ENCODE data around the gene POLR2B.

Gene POLR2B

GRCh38 chr4:56972389-56972788 lies 6.3 kb upstream of the POLR2B start:
- TF ChIP-seq CTCF (conservative IDR thresholded peaks at IDR 0.05; ENCODE audit: control insufficient read depth, insufficient read depth, low read depth, low read length): no peak
- no peak for DNase-seq (ENCODE audit: low read depth)
- no peak overlapping the region for H3K4me3 ChIP-seq (ENCODE audit: control insufficient read depth, low read depth, low read length)

GRCh38 chr4:56972809-56973208 lies 5.9 kb upstream of the POLR2B start:
- H3K4me3 ChIP-seq (ENCODE audit: control insufficient read depth, low read depth, low read length): no peak overlapping the region
- DNase-seq (ENCODE audit: low read depth): no peak
- TF ChIP-seq CTCF (conservative IDR thresholded peaks at IDR 0.05; ENCODE audit: control insufficient read depth, insufficient read depth, low read depth, low read length): no peak

DNA sequence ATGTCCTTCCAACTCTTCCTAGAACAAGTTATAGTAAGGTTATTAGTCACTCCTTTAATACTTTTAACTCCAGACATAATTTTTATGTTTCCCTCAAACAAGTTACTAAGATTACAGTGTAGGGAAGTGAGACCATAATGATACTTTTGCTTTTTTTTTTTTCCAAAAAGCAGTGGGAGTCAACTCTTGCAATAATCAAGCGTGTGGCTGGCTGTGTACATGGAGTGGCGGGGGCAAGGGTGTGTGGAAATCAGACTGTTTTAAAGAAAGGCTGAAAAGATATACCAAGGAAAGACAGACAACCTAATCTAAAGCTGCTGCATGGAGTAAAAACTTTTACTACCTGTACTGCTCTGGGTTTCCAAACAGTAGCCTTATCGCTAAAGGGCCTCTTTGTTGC lies 5.4 kb upstream of the POLR2B start:
- H3K4me3 ChIP-seq (ENCODE audit: control insufficient read depth, low read depth, low read length): no peak overlapping the region
- no peak for TF ChIP-seq CTCF (conservative IDR thresholded peaks at IDR 0.05; ENCODE audit: control insufficient read depth, insufficient read depth, low read depth, low read length)
- no peak for DNase-seq (ENCODE audit: low read depth)

DNA sequence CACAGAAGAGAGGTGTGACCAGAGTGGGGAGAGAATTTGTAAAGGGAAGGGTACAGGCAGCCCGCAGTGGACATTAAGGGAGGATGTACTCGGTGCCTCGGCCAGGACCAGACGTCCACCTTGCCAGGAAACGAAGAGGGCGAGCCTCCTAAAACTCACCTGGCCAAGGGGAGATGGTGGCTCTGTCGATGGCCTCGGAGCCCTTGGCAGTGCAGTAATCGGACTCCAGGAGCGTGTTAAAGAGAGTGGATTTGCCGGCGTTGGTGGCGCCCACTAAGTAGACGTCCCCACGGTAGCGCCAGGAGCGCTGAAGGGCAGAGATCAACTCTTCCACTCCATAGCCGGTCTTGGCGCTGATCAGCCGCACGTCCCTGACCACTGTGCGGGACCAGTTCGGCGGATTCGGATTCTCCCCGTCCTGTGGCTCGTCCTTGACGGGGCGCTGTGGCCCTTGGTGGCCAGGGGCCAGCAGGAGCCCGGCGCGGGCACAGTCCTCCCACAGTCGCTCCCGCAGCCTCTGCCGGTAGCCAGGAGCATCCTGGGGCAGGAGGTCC lies 2.3 kb upstream of the POLR2B start:
- H3K4me3 ChIP-seq (ENCODE audit: control insufficient read depth, low read depth, low read length): peak overlapping the region; percentile 97
- DNase-seq (ENCODE audit: low read depth): no peak
- no peak for TF ChIP-seq CTCF (conservative IDR thresholded peaks at IDR 0.05; ENCODE audit: control insufficient read depth, insufficient read depth, low read depth, low read length)

- peak overlapping the region; percentile 97 for H3K4me3 ChIP-seq (ENCODE audit: control insufficient read depth, low read depth, low read length)
- TF ChIP-seq CTCF (conservative IDR thresholded peaks at IDR 0.05; ENCODE audit: control insufficient read depth, insufficient read depth, low read depth, low read length): no peak
- DNase-seq (ENCODE audit: low read depth): no peak
These were observed 1.8 kb upstream of the POLR2B start for GRCh38 chr4:56976837-56977320.

GRCh38 chr4:56977321-56978012 lies 1.2 kb upstream of the POLR2B start, which contains the start of gene NOA1:
Gene NOA1, minus strand, starts transcription at chr4:56977606. Its CDS starts 21 bp downstream, at chr4:56977585.
- H3K4me3 ChIP-seq (ENCODE audit: control insufficient read depth, low read depth, low read length): peak within 1 kb of the TSS; percentile 97
- DNase-seq (ENCODE audit: low read depth): peak; percentile 99
- no peak for TF ChIP-seq CTCF (conservative IDR thresholded peaks at IDR 0.05; ENCODE audit: control insufficient read depth, insufficient read depth, low read depth, low read length)

Measured in fibroblast of mammary gland (primary cell).